Bronchial epithelial cell (primary cell): ENCODE measurements around the gene TMEM225B. TPM values are rescaled to one million over a fixed set of nuclear protein-coding genes. Genes with fewer than 3 reads are reported as not detected.
A peak's percentile ranks its signal among the peaks of the same experiment; 100 is the strongest.
"Not testable (repeated sequence)": the region's sequence is repeated elsewhere in the genome, so short reads cannot be mapped to it uniquely, and the experiment has no call there.

ENCODE experiments used
- DNase-seq: peaks from one replicate; pipeline ENCODE4 v3.0.0-alpha.2; 2010; ENCODE audit warnings: low read depth
- FAIRE-seq: peaks from 2 replicates; lab custom pipeline; 2011; peaks lifted over from hg19 to GRCh38; lab: Jason Lieb, UNC
- H3K27me3 ChIP-seq: 2 replicates; pipeline ENCODE4 v1.5.1; 2011; ENCODE audit warnings: low read length; ENCODE audit not compliant: control insufficient read depth, insufficient read depth
- H3K36me3 ChIP-seq: 2 replicates; pipeline ENCODE4 v1.5.1; 2011; ENCODE audit warnings: low read length; ENCODE audit not compliant: control insufficient read depth, insufficient read depth
- H3K4me3 ChIP-seq: 2 replicates; pipeline ENCODE4 v1.5.1; 2011; ENCODE audit warnings: mild to moderate bottlenecking, low read depth, low read length, control low read depth
- total RNA-seq: library from RNA; depleted of rRNA; stranded (reverse); fragments of >200 nt; gene quantifications from 2 replicates; pipeline ENCODE4 v1.2.1, GENCODE V29; 2014
- TF ChIP-seq, protein P1 (sequence below): IDR thresholded peaks from 2 replicates; pipeline ENCODE4 v1.5.1; 2011; ENCODE audit warnings: mild to moderate bottlenecking, moderate library complexity, low read length, control low read depth, inconsistent platforms; ENCODE audit not compliant: insufficient read depth, severe bottlenecking

TMEM225B gene
- total RNA-seq, 1 donor from 2014 or later: 0.53 TPM

DNA sequence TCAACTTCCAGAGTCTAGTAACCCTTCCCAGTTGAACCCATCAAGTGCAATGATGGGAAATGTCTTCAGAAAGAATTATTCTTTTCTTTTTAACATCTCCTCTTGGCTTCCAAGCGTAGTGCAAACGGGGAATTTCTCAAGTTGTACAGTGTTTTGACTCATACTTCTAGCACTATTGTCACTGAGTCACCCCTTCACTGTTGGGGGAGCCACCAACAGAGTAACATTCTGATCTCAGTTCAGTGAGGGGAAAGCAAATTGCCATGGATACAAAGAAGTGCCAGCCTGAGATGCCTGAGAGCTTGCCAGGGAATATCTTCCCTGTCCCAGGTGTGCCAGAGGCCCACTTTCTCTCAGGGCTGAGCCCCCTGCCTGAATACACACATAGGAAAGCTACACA lies 50.8 kb downstream of the TMEM225B start:
- Histone ChIP-seq H3K36me3 (no peaks in the 10 kb centered on the region), H3K4me3 (no peak overlapping the region), H3K27me3 (no peaks in the 10 kb centered on the region)
- FAIRE-seq (peak; percentile 66), DNase-seq (no peak)
- TF ChIP-seq, protein P1, sequence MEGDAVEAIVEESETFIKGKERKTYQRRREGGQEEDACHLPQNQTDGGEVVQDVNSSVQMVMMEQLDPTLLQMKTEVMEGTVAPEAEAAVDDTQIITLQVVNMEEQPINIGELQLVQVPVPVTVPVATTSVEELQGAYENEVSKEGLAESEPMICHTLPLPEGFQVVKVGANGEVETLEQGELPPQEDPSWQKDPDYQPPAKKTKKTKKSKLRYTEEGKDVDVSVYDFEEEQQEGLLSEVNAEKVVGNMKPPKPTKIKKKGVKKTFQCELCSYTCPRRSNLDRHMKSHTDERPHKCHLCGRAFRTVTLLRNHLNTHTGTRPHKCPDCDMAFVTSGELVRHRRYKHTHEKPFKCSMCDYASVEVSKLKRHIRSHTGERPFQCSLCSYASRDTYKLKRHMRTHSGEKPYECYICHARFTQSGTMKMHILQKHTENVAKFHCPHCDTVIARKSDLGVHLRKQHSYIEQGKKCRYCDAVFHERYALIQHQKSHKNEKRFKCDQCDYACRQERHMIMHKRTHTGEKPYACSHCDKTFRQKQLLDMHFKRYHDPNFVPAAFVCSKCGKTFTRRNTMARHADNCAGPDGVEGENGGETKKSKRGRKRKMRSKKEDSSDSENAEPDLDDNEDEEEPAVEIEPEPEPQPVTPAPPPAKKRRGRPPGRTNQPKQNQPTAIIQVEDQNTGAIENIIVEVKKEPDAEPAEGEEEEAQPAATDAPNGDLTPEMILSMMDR: no peak

DNA sequence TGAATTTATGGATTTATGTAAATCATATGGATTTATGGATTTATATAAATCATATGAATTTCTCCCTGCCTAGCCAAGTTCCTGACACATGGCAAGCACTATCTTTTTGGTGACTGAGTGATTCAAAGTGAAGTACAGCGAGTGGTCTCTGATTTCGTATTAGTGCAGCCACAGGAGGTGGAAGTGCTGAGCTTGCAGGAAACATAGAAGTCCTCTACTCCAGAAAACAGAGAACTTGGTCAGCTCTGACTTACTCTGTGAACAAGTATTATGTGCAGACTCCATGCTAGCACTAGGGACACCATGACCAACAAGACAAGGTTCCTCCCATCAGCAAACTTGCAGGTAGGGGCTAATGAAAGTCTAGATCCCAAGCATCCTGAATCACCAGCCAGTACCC lies 53.2 kb downstream of the TMEM225B start:
- Histone ChIP-seq H3K36me3 (no peaks in the 10 kb centered on the region), H3K4me3 (no peak overlapping the region), H3K27me3 (no peaks in the 10 kb centered on the region)
- TF ChIP-seq, protein P1: no peak
- FAIRE-seq (peak; percentile 32), DNase-seq (no peak)

DNA sequence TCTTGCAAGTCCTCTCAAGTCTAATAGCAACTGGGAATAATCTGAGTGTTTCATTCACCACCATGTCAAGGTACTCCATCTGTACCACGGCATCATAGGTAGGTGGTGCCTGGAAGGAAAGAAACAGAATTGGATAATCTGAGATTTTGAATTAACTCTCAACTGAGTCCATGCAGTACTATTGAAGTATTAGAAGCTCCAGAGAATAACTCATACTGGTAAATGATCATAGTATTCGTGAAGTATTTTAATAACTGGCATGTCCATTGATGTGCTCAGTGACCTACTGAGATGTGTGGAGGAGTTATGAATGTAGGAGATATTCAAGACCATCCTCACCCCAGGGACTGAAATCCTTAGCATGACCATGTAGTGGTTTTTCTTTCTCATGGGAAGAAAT lies 54.6 kb downstream of the TMEM225B start:
- FAIRE-seq (no peak), DNase-seq (no peak)
- H3K4me3 ChIP-seq: no peak overlapping the region
- no peaks in the 10 kb centered on the region for H3K36me3 ChIP-seq
- TF ChIP-seq, protein P1: no peak
- no peaks in the 10 kb centered on the region for H3K27me3 ChIP-seq

DNA sequence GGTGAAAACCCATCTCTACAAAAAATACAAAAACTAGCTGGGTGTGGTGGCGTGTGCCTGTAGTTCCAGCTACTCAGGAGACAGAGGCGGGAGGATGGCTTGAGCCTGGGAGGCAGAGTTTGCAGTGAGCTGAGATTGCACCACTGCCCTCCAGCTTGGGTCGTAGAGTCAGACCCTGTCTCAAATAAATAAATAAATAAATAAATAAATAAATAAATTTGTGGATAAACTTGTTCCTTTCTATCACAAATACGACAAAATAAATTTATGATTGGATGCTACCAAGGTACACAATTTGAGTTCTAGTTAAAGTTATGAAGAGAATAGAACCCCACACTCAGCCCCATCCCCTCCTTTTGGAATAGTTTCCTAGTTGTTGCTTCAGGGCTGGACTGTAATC lies 55.2 kb downstream of the TMEM225B start:
- not testable (repeated sequence) for H3K27me3 ChIP-seq, DNase-seq, H3K4me3 ChIP-seq, FAIRE-seq, H3K36me3 ChIP-seq

DNA sequence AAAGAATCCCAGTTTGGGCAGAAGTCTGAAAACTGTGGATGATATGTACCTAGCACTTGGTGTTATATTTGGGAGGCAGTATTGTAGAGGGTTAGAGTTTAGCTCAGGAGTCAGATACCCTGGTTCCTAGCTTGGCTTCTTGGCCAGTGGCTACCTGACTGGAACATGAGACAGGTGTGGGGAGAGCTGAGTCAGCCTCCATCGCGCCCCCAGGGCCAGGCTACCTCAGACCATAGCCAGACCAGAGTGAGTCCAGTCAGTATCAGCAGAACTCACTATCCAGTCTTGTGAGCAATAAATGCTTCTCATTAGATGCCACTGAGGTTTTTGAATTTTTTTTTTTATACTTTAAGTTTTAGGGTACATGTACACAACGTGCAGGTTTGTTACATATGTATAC lies 55.7 kb downstream of the TMEM225B start:
- no peak for FAIRE-seq

DNA sequence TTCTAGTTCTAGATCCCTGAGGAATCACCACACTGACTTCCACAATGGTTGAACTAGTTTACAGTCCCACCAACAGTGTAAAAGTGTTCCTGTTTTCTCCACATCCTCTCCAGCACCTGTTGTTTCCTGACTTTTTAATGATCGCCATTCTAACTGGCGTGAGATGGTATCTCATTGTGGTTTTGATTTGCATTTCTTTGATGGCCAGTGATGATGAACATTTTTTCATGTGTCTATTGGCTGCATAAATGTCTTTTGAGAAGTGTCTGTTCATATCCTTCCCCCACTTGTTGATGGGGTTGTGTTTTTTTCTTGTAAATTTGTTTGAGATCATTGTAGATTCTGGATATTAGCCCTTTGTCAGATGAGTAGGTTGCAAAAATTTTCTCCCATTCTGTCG lies 56.6 kb downstream of the TMEM225B start:
- FAIRE-seq, H3K27me3 ChIP-seq, DNase-seq, H3K4me3 ChIP-seq, H3K36me3 ChIP-seq: not testable (repeated sequence)

More for the DNA sequence above, 55.7 kb downstream of the TMEM225B start:
- Histone ChIP-seq H3K4me3 (no peak overlapping the region), H3K36me3 (no peaks in the 10 kb centered on the region), H3K27me3 (no peaks in the 10 kb centered on the region)
- TF ChIP-seq, protein P1: no peak
- DNase-seq: peak; percentile 19

DNA sequence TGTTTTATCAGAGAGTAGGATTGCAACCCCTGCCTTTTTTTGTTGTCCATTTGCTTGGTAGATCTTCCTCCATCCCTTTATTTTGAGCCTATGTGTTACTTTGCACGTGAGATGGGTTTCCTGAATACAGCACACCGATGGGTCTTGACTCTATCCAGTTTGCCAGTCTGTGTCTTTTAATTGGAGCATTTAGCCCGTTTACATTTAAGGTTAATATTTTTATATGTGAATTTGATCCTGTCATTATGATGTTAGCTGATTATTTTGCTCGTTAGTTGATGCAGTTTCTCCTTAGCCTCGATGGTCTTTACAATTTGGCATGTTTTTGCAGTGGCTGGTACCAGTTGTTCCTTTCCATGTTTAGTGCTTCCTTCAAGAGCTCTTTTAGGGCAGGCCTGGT lies 59.8 kb downstream of the TMEM225B start:
- FAIRE-seq, H3K36me3 ChIP-seq: not testable (repeated sequence)

More for the DNA sequence above, 59.8 kb downstream of the TMEM225B start:
- H3K27me3 ChIP-seq, DNase-seq, H3K4me3 ChIP-seq: not testable (repeated sequence)

Other genes with a start within 250 kb of the TMEM225B start
- gene ARPC1B, start 223.5 kb upstream of the TMEM225B start, total RNA-seq: 336 and 569 TPM in 2 replicates
- 38.2 and 45.1 TPM in 2 replicates for gene PDAP1, start 189.7 kb upstream of the TMEM225B start, total RNA-seq
- gene BUD31, start 189.3 kb upstream of the TMEM225B start, total RNA-seq: 121 and 232 TPM in 2 replicates
- 10.6 and 11.3 TPM in 2 replicates for gene PTCD1, start 159.5 kb upstream of the TMEM225B start, total RNA-seq
- 48.3 and 54.5 TPM in 2 replicates for gene CPSF4, start 159.3 kb upstream of the TMEM225B start, total RNA-seq
- gene ATP5MF, start 132.1 kb upstream of the TMEM225B start, total RNA-seq: 241 and 333 TPM in 2 replicates
- 2.9 and 4.1 TPM in 2 replicates for gene ZNF789, start 125.4 kb upstream of the TMEM225B start, total RNA-seq
- 20.4 and 24.2 TPM in 2 replicates for gene ZNF394, start 98.0 kb upstream of the TMEM225B start, total RNA-seq
- gene ZKSCAN5, start 93.6 kb upstream of the TMEM225B start, total RNA-seq: 10.3 and 10.5 TPM in 2 replicates
- 4.5 and 5.5 TPM in 2 replicates for gene FAM200A, start 46.2 kb upstream of the TMEM225B start, total RNA-seq
- gene ZNF655, start 39.6 kb upstream of the TMEM225B start, total RNA-seq: 46.6 and 51.1 TPM in 2 replicates
- 12.4 and 13.8 TPM in 2 replicates for gene ZSCAN25, start 18.7 kb downstream of the TMEM225B start, total RNA-seq
- gene CYP3A5, start 81.7 kb downstream of the TMEM225B start, total RNA-seq: 3.7 and 30.2 TPM in 2 replicates
- gene CYP3A7, start 136.9 kb downstream of the TMEM225B start, total RNA-seq: not detected in 2 replicates
- 0.26 TPM in 1 of 2 replicates, not detected in the other for gene CYP3A4, start 185.9 kb downstream of the TMEM225B start, total RNA-seq
- not detected in 2 replicates for gene CYP3A43, start 229.7 kb downstream of the TMEM225B start, total RNA-seq